Breast epithelium (tissue), 4 donors: ENCODE measurements around the gene ANKH. TPM values are rescaled to one million over a fixed set of nuclear protein-coding genes. Genes with fewer than 3 reads are reported as not detected.
A peak's percentile ranks its signal among the peaks of the same experiment; 100 is the strongest.

Experiments
- DNase-seq, 2 donors: peaks; one replicate each; pipeline ENCODE4 v3.0.0-alpha.2; 2019; ENCODE audit warnings: low spot score in 2 of 2
- H3K27ac ChIP-seq, 2 donors: fragments of 200-600 bp; sonication (generic) in 1 of 2; one replicate each; pipeline ENCODE4 v1.5.1; 2016 to 2019; ENCODE audit warnings: mild to moderate bottlenecking in 1 of 2
- H3K27me3 ChIP-seq, 2 donors: fragments of 200-600 bp; sonication (generic) in 1 of 2; one replicate each; pipeline versions ENCODE4 v1.5.1 to v1.6.0; 2017 to 2019; ENCODE audit warnings: control low read depth in 1 of 2, mild to moderate bottlenecking in 1 of 2
- H3K36me3 ChIP-seq: fragments of 200-600 bp; one replicate; pipeline ENCODE4 v1.5.1; 2019
- H3K4me1 ChIP-seq, 2 donors: fragments of 200-600 bp; sonication (generic); one replicate each; pipeline ENCODE4 v1.5.1; 2016 to 2019; ENCODE audit warnings: control low read depth in 1 of 2
- H3K4me3 ChIP-seq, 3 donors: fragments of 200-600 bp; sonication (generic); 1 replicate in 2 of 3; 2 replicates in 1 of 3; pipeline ENCODE4 v1.5.1; 2016 to 2019; ENCODE audit warnings: mild to moderate bottlenecking in 3 of 3, moderate library complexity in 2 of 3
- H3K9me3 ChIP-seq, 2 donors: fragments of 200-600 bp; sonication (generic) in 1 of 2; one replicate each; pipeline ENCODE4 v1.5.1; 2016 to 2019; ENCODE audit warnings: control low read depth in 1 of 2
- POLR2A ChIP-seq: fragments of 450-650 bp; IDR thresholded peaks from one replicate; pipeline ENCODE4 v1.6.1; 2016; ENCODE audit warnings: antibody characterized with exemption, mild to moderate bottlenecking, moderate library complexity
- POLR2AphosphoS5 ChIP-seq, 3 donors: sonication (generic); formaldehyde crosslinking; IDR thresholded peaks; one replicate each; pipeline ENCODE4 v1.6.1; 2017; ENCODE audit warnings: antibody characterized with exemption in 3 of 3
- intact Hi-C: fragments of 100-400 bp; cut with DNase I; formaldehyde crosslinking; loops from one replicate; pipeline ENCODE4 v1.15.1; 2023; ENCODE audit warnings: low total_unique reads
- total RNA-seq, 3 donors: library from RNA; depleted of rRNA; stranded (reverse); fragments of >200 nt; gene quantifications; one replicate each; pipeline ENCODE4 v1.1.0, GENCODE V29; 2016
- TF ChIP-seq, protein P1 (sequence below), 3 donors: fragments of 450-650 bp; IDR thresholded peaks; one replicate each; pipeline ENCODE4 v1.5.1; 2016 to 2017; ENCODE audit warnings: antibody characterized with exemption in 3 of 3, mild to moderate bottlenecking in 3 of 3, moderate library complexity in 3 of 3

Gene ANKH
- total RNA-seq, 3 donors from 2014 or later, result 31.5 to 83.1 (median 52.1) TPM

DNA sequence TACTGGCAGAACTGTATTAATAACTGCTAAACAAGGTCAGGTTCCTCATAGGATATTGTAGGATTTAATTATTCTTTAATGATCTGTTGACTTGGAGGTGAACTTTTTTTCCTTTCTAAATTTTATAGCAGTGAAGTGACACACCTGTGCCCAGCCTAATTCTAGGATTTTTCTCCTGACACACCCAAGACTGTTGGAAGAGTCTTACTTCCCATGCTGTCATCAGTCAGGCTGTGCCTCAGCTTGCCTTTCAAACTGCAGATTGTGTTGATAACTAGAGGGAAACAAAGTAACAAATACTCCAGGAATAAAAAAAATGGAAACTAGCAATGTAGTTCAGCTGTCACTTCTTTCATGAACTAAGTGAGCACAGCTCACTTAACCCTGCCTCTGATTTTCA lies 185.1 kb downstream of the ANKH start:
- DNase-seq, result no peak
- TF ChIP-seq POLR2A (no peak), POLR2AphosphoS5 (IDR thresholded peaks at IDR 0.05) (no peak)
- TF ChIP-seq, protein P1, sequence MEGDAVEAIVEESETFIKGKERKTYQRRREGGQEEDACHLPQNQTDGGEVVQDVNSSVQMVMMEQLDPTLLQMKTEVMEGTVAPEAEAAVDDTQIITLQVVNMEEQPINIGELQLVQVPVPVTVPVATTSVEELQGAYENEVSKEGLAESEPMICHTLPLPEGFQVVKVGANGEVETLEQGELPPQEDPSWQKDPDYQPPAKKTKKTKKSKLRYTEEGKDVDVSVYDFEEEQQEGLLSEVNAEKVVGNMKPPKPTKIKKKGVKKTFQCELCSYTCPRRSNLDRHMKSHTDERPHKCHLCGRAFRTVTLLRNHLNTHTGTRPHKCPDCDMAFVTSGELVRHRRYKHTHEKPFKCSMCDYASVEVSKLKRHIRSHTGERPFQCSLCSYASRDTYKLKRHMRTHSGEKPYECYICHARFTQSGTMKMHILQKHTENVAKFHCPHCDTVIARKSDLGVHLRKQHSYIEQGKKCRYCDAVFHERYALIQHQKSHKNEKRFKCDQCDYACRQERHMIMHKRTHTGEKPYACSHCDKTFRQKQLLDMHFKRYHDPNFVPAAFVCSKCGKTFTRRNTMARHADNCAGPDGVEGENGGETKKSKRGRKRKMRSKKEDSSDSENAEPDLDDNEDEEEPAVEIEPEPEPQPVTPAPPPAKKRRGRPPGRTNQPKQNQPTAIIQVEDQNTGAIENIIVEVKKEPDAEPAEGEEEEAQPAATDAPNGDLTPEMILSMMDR (IDR thresholded peaks at IDR 0.05), result no peak
- Histone ChIP-seq H3K4me3 (no peak overlapping the region), H3K9me3 (peaks cover 5 to 11% of the 10 kb centered on the region in 2 donors), H3K27me3 (no peaks in the 10 kb centered on the region), H3K36me3 (no peaks in the 10 kb centered on the region), H3K27ac (no peak overlapping the region), H3K4me1 (peaks cover 0 to 7% of the 10 kb centered on the region in 2 donors)
- intact Hi-C loops, result no loop called here

GRCh38 chr5:14685757-14686156 lies 185.8 kb downstream of the ANKH start:
- no peaks in the 10 kb centered on the region for H3K27me3 ChIP-seq
- TF ChIP-seq POLR2A (no peak), POLR2AphosphoS5 (IDR thresholded peaks at IDR 0.05) (no peak)
- TF ChIP-seq, protein P1 (IDR thresholded peaks at IDR 0.05), result peak in 2 of 3 donors; percentile 61 to 68
- peaks cover 0 to 7% of the 10 kb centered on the region in 2 donors for H3K4me1 ChIP-seq
- no peaks in the 10 kb centered on the region for H3K36me3 ChIP-seq
- no peak overlapping the region for H3K4me3 ChIP-seq
- intact Hi-C loops, result no loop called here
- DNase-seq, result no peak
- H3K27ac ChIP-seq, result no peak overlapping the region
- peaks cover 5 to 11% of the 10 kb centered on the region in 2 donors for H3K9me3 ChIP-seq

DNA sequence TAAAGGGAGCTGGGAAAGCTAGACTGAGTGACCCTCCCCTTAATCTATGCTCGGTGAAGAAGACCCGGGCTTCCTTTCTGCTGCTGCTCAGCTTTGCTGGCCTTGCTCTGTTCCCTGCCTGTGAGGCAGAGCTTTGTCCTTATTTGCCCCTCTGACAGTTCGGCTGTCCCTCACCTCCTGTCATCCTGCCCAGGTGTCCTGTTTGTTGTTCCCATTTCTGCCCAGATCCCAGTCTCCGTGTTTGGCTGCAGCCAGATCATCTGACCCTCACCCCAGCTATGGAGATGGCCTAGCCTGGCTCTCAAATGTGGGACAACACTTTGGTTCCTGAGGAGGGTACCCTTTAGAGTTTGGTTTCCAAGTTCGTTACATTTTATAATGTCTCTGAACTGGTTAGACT lies 186.8 kb downstream of the ANKH start:
- Histone ChIP-seq H3K27me3 (no peaks in the 10 kb centered on the region), H3K9me3 (peaks cover 0 to 1% of the 10 kb centered on the region in 2 donors), H3K4me3 (no peak overlapping the region), H3K27ac (peak overlapping the region; percentile 65 to 68), H3K36me3 (no peaks in the 10 kb centered on the region), H3K4me1 (peaks cover 0 to 7% of the 10 kb centered on the region in 2 donors)
- intact Hi-C loops, result no loop called here
- TF ChIP-seq POLR2A (no peak), POLR2AphosphoS5 (IDR thresholded peaks at IDR 0.05) (no peak)
- TF ChIP-seq, protein P1 (IDR thresholded peaks at IDR 0.05), result no peak
- DNase-seq, result no peak

DNA sequence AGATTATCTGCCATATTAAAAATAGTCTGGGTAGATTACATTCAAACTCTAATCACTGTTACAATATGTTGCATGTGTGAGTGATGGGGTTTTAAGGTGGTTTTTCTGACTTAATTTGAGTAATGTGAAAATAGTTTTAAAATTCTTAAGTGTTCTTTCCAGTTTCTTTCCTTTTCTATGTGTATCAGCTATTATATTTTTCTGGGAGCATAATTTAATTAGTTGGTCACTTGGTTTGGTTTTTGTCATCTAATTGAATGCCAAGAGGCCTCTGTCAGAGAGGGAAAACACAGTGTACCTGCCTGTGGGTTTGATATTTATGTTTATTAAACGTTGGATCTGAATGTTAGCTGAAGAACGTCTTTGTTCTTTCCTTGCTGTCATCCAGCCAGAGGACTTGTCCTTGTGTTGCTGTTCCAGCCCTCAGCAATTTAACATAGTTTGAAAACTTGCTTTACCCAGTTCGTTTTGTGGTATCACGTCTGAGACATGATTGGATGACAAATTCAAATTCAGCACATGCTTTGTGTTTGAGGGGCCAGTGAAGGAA lies 187.6 kb downstream of the ANKH start:
- H3K4me1 ChIP-seq, result peaks cover 0 to 7% of the 10 kb centered on the region in 2 donors
- peak overlapping the region; percentile 65 to 68 for H3K27ac ChIP-seq
- intact Hi-C loops, result no loop called here
- DNase-seq, result no peak
- no peak for TF ChIP-seq POLR2A
- TF ChIP-seq, protein P1 (IDR thresholded peaks at IDR 0.05), result no peak
- TF ChIP-seq POLR2AphosphoS5 (IDR thresholded peaks at IDR 0.05), result no peak
- H3K9me3 ChIP-seq, result no peaks in the 10 kb centered on the region
- H3K27me3 ChIP-seq, result no peaks in the 10 kb centered on the region
- H3K36me3 ChIP-seq, result no peaks in the 10 kb centered on the region
- H3K4me3 ChIP-seq, result no peak overlapping the region

DNA sequence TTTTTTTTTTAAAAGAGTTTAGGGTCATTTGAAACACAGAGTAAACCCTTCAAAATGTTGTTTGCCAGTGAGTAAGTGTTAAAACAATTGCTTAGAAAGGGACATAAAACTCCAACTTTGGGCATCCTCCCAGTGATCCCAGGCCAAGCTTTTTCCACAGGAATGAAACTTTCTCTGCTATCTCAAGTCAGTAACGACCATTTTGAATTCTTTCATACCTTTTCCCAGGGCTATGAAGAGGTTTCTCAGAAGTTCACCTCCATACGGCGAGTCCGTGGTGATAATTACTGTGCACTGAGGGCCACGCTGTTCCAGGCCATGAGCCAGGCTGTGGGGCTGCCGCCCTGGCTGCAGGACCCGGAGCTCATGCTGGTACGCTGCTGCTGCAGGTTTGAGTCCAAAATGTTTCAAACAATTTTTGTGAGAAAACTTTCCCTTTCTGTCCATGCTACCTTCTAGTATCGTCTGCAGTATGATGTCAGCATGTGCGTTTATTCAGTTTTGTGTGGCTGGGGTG lies 190.3 kb downstream of the ANKH start:
- H3K4me1 ChIP-seq, result peaks cover 0 to 7% of the 10 kb centered on the region in 2 donors
- intact Hi-C loops, result no loop called here
- H3K27ac ChIP-seq, result no peak overlapping the region
- TF ChIP-seq POLR2AphosphoS5 (IDR thresholded peaks at IDR 0.05) (no peak), POLR2A (no peak)
- TF ChIP-seq, protein P1 (IDR thresholded peaks at IDR 0.05), result no peak
- no peaks in the 10 kb centered on the region for H3K9me3 ChIP-seq
- no peaks in the 10 kb centered on the region for H3K36me3 ChIP-seq
- DNase-seq, result no peak
- no peak overlapping the region for H3K4me3 ChIP-seq
- no peaks in the 10 kb centered on the region for H3K27me3 ChIP-seq
